H54 (cell line): ENCODE results near the gene PSMD1.
A peak's percentile ranks its signal among the peaks of the same experiment; 100 is the strongest.
"Not testable (repeated sequence)": the region's sequence is repeated elsewhere in the genome, so short reads cannot be mapped to it uniquely, and the experiment has no call there.

ENCODE experiments used
- DNase-seq: peaks from one replicate; pipeline ENCODE4 v3.0.0; 2011; ENCODE audit warnings: low spot score, mixed read lengths; ENCODE audit not compliant: insufficient read length
- FAIRE-seq: peaks from 3 replicates; lab custom pipeline; 2011; peaks lifted over from hg19 to GRCh38; lab: Jason Lieb, UNC
- POLR2A ChIP-seq: IDR thresholded peaks from 2 replicates; pipeline ENCODE4 v1.6.1; 2011; ENCODE audit warnings: low read depth, mild to moderate bottlenecking, low read length

The PSMD1 gene

DNA sequence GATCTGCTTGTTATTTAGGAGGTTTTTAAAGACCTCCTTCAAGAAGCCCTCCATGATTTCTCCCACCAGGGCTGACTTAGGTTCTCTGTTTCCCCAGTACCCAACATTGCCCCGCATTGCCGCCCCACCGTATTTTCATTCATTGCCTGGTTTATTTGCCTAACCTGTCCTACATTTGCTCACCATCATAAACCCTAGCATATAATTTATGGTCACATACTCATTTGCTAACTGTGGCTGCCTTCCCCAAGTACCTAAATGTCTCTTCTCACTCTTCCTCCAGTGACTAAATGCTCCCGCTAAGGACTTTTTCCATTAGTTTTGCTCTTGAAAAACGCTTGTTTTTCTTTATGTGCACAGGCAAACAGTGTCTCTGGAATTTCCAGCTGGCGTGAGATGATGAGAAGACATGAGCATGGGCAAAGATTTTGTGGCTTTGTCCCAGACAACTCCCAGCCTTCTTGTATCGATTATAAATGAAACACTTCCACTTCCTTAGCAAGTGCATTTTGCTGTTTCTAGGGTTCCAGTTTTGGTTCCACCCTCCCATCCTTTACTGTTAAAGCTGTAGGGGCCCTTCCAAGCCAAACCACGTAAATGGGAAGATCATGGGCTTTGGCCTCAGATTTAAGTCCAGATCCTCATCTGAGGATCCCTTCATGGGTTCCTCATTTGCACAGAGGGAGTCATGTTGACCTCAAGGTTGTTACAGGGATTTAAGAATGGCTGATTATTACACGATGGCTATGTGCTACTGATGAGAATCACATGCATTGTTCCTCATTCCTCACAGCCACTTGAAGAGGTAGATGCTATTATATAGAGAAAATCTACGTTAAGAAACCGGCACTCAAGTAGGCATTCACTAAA lies 120.7 kb downstream of the PSMD1 start:
- FAIRE-seq = no peak
- TF ChIP-seq POLR2A = no peak
- no peak for DNase-seq

DNA sequence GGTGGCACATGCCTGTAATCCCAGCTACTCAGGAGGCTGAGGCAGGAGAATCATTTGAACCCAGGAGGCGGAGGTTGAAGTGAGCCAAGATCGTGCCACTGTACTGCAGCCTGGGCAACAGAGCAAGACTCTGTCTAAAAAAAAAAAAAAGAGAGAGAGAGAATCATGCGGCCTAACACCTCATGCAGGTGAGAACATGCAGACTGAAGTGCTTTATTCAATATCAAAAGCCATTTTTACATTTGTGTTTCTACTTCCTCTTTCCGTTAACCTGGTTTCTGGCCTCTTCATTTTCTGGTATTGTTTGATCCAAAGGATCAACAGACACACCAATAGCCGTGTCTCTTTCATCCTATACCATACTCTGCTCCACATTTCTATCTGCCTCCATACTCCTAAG lies 122.1 kb downstream of the PSMD1 start:
- not testable (repeated sequence) for FAIRE-seq, DNase-seq

DNA sequence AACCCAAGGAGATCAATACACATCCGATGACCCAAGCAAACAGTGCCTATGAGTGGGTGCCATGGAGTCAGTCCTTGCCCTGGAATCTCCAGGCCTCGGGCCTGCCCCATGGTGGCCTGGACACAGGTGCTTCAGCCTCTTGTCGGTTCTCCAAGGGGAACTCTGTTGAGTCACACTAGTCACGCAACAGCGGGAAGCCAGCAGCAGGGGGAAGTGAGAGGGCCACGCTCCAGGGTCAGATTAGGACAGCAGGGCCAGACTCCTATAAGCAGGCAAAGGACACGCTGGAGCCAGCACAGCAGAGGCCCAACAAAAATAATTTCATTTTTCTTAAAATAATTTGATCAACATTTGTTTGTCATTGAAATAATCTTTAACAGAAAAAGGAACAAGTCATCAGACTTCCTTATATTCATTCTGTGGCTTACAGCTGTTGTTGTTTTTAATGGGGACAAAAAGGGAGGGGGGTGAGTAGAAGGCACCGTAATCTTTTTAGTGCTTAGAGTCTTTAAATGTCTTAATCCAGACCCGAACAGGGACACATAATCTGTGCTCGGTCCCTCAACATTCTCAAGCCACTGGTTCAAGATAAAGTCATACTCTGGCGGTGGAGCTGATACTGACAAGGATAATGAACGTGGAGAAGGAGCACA lies 125.3 kb downstream of the PSMD1 start:
- DNase-seq = peak; percentile 59
- TF ChIP-seq POLR2A = no peak
- FAIRE-seq = no peak

DNA sequence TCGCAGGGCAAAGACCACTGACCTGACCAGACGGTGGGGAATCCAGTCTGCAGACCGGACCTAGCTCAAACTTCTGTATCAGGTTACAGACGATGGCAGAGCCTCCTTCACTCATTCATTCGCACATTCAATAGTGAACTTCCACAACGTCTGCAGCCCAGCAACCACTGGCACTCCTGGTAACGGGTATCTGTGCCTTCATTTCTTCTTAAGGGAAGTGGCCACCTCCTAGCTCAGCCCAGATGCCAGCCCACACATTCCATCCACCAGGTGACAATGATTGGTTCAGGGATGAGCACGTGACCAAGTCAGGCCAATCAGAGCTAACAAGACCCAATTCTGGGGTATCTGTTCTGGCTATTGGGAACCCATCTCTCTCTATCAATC lies 125.8 kb downstream of the PSMD1 start:
- DNase-seq (no peak), FAIRE-seq (no peak)
- TF ChIP-seq POLR2A = no peak

DNA sequence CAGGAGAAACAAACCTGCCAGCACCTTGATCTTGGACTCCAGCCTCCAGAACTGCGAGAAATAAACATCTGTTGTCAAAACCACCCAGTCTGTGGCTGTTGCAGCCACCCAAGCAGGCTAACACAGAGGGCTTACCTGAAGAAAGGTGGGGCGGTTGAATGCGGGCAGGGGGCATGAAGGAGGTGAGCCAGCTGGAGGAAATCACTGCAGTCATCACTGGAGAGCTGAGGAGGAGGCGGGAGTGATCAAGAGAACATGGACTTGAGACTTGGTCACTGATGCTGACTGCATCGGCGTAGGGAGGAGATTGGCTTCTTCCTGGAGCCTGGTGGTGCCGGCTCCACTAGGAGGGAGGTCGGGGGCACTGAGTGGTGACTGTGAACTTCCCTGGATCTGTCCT lies 127.2 kb downstream of the PSMD1 start:
- TF ChIP-seq POLR2A = no peak
- FAIRE-seq = no peak
- no peak for DNase-seq

DNA sequence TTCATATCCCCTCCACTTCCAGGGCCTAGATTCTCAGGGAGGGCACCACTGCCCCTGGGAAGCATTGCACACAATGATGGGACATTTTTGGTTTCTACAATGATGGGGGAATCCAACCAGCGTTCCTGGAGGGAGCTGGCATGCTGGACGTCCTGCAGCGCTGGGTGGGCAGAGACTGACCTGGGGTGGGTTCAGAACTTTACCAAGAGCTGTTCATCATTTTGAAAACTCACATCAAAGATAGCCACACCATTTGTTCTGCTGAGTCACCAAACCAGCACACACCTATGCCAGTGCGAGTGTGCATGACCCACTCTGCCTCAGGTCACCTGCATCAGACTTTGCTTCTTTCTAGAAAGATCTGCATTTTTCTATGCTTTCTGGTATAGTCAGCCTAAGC lies 127.7 kb downstream of the PSMD1 start:
- no peak for TF ChIP-seq POLR2A
- no peak for FAIRE-seq
- DNase-seq = no peak

DNA sequence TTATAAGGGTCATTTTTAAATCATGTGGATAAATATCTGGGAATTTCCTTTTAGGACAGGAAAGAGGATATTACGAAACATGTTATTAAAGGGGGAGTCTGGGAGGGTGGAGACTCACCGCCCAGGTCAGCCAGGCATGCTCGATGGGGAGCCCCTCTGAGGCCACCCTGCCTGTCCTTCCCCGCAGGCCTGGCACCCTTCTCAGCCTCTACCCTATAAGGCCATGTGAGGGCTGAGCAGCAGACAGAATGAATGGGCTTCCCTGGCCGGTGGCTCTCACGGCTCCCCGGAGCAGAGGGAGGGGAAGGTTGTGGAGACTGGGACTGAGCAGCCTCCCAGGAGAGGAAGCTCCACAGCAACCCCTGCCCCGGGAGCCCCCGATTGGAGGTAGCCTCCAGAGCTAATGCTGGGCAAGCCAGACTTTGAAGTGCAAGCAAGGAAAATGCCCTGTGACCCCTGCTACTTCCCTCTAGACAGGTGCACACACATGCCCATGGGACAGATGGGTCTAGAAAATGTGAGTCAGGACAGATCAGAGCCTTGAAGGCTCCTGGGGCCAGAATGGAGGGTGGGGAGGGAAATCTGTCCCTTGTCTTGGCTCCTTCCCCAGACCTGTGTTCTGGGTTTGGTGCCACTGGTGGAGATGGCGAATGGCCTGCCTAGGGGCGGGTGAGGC lies 128.5 kb downstream of the PSMD1 start:
- FAIRE-seq = no peak
- DNase-seq = no peak
- TF ChIP-seq POLR2A = no peak

DNA sequence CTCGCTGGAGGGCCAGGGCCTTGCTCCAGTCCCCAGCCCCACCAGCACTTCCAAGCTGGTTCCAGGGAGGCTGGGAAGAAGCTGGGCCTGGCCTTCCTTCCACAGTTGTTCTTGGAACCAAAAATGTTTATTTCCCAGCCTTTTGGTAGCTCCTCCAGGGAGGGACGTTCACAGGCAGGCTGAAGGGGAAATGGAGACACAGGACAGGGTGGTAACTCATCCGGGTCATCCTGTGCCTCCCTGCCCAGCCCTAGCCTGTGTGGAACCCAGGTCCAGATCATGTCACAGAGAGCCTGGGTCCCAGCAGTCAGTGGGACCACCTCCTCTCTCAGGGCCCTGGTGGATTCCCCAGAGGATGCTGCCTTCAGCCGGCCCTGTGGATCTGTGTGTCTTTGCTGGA lies 129.2 kb downstream of the PSMD1 start:
- FAIRE-seq (no peak), DNase-seq (no peak)
- no peak for TF ChIP-seq POLR2A

DNA sequence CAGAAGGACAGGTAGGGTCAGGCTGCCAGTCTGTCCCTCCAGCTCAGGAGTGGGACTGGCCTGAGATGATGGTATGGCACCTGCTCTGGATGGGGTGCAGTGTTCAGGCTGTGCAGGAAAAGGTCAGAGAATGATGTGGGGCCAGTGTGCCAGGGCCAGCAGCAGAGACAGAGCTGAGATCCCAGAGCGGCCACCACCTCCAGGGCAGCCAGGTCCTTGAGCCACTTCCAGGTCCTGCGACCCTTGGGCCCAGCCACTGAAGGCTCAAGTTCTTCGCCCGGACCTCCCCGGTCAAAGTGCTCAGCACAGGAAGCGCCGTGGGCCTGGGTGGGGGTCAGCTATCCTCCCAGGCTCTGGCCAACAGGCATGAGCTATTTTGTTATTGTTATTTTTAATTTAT lies 129.7 kb downstream of the PSMD1 start:
- FAIRE-seq (no peak), DNase-seq (no peak)
- TF ChIP-seq POLR2A = no peak

DNA sequence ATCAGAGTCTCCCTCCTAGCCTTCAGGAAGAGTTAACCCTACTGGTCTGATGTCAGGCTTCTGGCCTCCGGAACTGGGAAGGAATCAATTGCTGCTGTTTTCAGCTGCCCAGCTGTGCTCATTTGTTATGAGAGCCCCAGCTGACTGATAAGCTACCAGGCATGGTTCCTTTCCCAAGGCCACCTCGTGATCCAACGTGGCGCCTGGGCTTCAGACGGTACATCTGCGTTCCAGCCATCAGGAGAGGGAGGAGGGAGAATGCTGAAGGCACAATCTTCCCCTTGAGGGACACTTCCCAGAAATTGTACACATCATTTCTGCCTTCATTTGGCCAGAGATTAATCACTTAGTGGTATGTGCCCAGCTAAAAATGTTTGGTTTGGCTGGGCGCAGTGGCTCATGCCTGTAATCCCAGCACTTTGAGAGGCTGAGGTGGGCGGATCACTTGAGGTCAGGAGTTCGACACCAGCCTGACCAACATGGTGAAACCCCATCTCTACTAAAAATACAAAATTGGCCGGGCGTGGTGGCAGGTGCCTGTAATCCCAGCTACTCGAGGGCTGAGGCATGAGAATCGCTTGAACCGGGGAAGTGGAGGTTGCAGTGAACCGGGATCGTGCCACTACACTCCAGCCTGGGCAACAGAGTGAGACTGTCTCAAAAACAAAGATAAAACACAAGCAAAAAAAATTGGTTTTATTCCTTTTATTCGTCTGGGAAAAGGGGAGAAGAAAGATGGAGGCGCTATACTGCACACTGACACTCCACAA lies 131.3 kb downstream of the PSMD1 start:
- TF ChIP-seq POLR2A = no peak
- DNase-seq (no peak), FAIRE-seq (no peak)

DNA sequence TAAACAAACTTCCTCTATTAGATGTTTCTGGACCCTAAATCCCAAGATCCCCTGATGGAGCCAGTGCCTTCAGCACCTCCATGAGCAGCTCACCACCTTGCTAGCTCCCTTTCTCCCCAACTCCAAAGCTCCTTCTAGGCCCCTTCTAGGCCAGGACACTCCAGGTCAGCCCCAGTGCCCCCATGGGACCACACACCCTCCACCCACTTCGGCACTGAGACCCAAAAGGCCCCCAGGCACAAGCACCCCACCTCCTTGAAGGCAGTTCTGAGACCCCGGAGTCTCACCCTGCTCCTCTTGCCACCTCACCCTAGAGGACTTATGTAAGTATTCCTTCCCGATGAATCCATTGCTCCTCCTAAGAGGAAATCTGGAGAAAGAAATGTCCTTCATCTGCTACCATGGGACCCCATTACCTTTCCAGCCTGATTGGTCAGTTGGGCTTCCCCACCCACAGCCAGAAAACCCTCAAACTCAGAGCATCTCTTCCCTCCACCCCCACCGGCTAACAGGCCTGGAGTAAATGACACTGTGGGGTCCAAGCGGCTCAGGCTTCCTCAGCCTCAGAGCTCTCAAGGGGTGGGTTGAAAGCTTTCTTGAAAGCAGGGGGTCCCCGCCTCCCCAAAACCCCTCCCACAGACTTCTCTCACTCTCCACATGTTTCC lies 132.0 kb downstream of the PSMD1 start:
- TF ChIP-seq POLR2A = no peak
- FAIRE-seq = no peak
- DNase-seq = no peak

DNA sequence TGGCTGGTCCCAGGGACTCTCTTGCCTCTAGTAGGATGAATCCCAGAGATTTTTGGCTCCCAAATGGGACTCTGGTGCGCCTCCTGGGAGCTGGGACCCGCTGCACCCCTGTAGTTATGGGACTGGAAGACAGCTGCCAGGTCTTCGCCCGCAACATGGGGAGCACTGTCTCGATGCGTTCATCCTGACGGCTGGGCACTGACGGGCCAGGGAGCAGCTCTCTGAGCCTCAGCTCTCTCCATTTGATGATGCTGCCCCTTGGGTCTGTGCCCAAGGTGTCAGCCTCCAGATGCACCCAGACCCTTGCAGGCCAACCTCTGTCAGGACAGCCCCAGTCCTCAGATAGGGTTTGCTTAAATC lies 132.5 kb downstream of the PSMD1 start:
- FAIRE-seq (no peak), DNase-seq (no peak)
- TF ChIP-seq POLR2A = no peak
